Endothelial cell of umbilical vein (primary cell): ENCODE results near the gene ST6GALNAC4. TPM values are rescaled to one million over a fixed set of nuclear protein-coding genes. Genes with fewer than 3 reads are reported as not detected.

ENCODE experiments used
- BruUV-seq: library from RNA; stranded (reverse); fragments of 400-500 nt; replicated peaks from 2 replicates; lab custom pipeline; 2021; lab: Mats Ljungman, UMichigan
- CTCF ChIA-PET: fragments of 300-600, 350-600 bp; sonication (Branson Sonifier 250); formaldehyde crosslinking; loops from one replicate; lab custom pipeline; 2021; ENCODE audit warnings: antibody characterized with exemption, inconsistent platforms; lab: Charles Lee
- POLR2A ChIA-PET: fragments of 300-600, 350-600 bp; sonication (Branson Sonifier 250); formaldehyde crosslinking; loops from one replicate; lab custom pipeline; 2021; ENCODE audit warnings: antibody characterized with exemption, inconsistent platforms; lab: Charles Lee
- DNase-seq: peaks from one replicate; pipeline ENCODE4 v3.0.0-alpha.2; 2011; ENCODE audit warnings: low read depth, low spot score
- FAIRE-seq: peaks from 2 replicates; lab custom pipeline; 2011; peaks lifted over from hg19 to GRCh38; lab: Jason Lieb, UNC
- H2AFZ ChIP-seq: 2 replicates; pipeline ENCODE4 v1.6.0; 2012; ENCODE audit warnings: low read depth, low read length, control low read depth, inconsistent platforms
- H3K27ac ChIP-seq: 2 replicates; pipeline ENCODE4 v1.5.1; 2011; ENCODE audit warnings: low read depth, mild to moderate bottlenecking, control low read depth, low read length, moderate library complexity; ENCODE audit not compliant: insufficient read depth
- H3K27me3 ChIP-seq, 2 experiments: 2 replicates each; pipeline versions ENCODE4 v1.6.0 to v1.6.1; 2011; ENCODE audit warnings: low read length in 2 of 2, mixed read lengths in 1 of 2; ENCODE audit not compliant: control insufficient read depth in 2 of 2, insufficient read depth in 2 of 2
- H3K36me3 ChIP-seq, 2 experiments: 2 replicates in 1 of 2; 3 replicates in 1 of 2; pipeline ENCODE4 v1.5.1; 2011; ENCODE audit warnings: low read length in 2 of 2, mild to moderate bottlenecking in 1 of 2, moderate library complexity in 1 of 2; ENCODE audit not compliant: control insufficient read depth in 2 of 2, insufficient read depth in 2 of 2; ENCODE audit errors: extremely low read depth in 1 of 2
- H3K4me1 ChIP-seq: 3 replicates; pipeline ENCODE4 v1.5.1; 2011; ENCODE audit warnings: mild to moderate bottlenecking, low read length; ENCODE audit not compliant: control insufficient read depth, insufficient read depth; ENCODE audit errors: extremely low read depth
- H3K4me2 ChIP-seq: 2 replicates; pipeline ENCODE4 v1.6.1; 2011; ENCODE audit warnings: low read length, control low read depth, mixed read lengths; ENCODE audit not compliant: insufficient read depth
- H3K4me3 ChIP-seq, 3 experiments: fragments of 200-600 bp in 1 of 3; sonication (generic), shearing (Covaris generic) in 1 of 3; replicated peaks in 1 of 3; 2 replicates each; pipeline ENCODE4 v1.5.1; 2011 to 2016; ENCODE audit warnings: control low read depth in 3 of 3, low read length in 3 of 3, mild to moderate bottlenecking in 2 of 3, inconsistent platforms in 1 of 3, low read depth in 1 of 3, moderate library complexity in 1 of 3; ENCODE audit not compliant: insufficient read depth in 1 of 3
- H3K79me2 ChIP-seq: 2 replicates; pipeline ENCODE4 v1.6.0; 2012; ENCODE audit warnings: low read length, inconsistent platforms; ENCODE audit not compliant: control insufficient read depth, insufficient read depth
- H3K9ac ChIP-seq: replicated peaks from 2 replicates; pipeline ENCODE3; 2011; ENCODE audit warnings: low read length, control low read depth; ENCODE audit not compliant: insufficient read depth; ENCODE audit errors: extremely low read depth
- H3K9me1 ChIP-seq: replicated peaks from 3 replicates; pipeline ENCODE4 v1.6.0; 2011; ENCODE audit warnings: mild to moderate bottlenecking, low read length; ENCODE audit not compliant: control insufficient read depth, insufficient read depth; ENCODE audit errors: extremely low read depth
- H3K9me3 ChIP-seq: replicated peaks from 2 replicates; pipeline ENCODE4 v1.5.1; 2012; ENCODE audit warnings: low read length, inconsistent platforms; ENCODE audit not compliant: control insufficient read depth, insufficient read depth
- H4K20me1 ChIP-seq: replicated peaks from 2 replicates; pipeline ENCODE3; 2011; ENCODE audit warnings: mild to moderate bottlenecking, low read length; ENCODE audit not compliant: control insufficient read depth, insufficient read depth; ENCODE audit errors: extremely low read depth
- CTCF ChIP-seq, 2 donors: IDR thresholded peaks; 1 replicate in 1 of 2; 2 replicates in 1 of 2; pipeline ENCODE4 v1.5.1; 2011; ENCODE audit warnings: low read length in 2 of 2, mild to moderate bottlenecking in 2 of 2, moderate library complexity in 2 of 2, control low read depth in 1 of 2, inconsistent platforms in 1 of 2, low read depth in 1 of 2; ENCODE audit not compliant: insufficient read depth in 1 of 2; ENCODE audit errors: extremely low read depth in 1 of 2
- EZH2 ChIP-seq: IDR thresholded peaks from 2 replicates; pipeline ENCODE4 v1.6.1; 2012; ENCODE audit warnings: borderline replicate concordance, low read depth, mild to moderate bottlenecking, moderate library complexity, low read length, inconsistent platforms; ENCODE audit not compliant: severe bottlenecking
- FOS ChIP-seq: IDR thresholded peaks from 2 replicates; pipeline ENCODE4 v1.6.1; 2011; ENCODE audit warnings: mild to moderate bottlenecking, low read length, moderate library complexity, borderline replicate concordance; ENCODE audit not compliant: insufficient read depth
- GATA2 ChIP-seq: IDR thresholded peaks from 2 replicates; pipeline ENCODE4 v1.7.0; 2011; ENCODE audit warnings: low read depth, mild to moderate bottlenecking, moderate library complexity, mixed read lengths, low read length; ENCODE audit not compliant: insufficient read length, insufficient read depth
- JUN ChIP-seq: IDR thresholded peaks from 2 replicates; pipeline ENCODE4 v1.6.1; 2011; ENCODE audit warnings: borderline replicate concordance, low read depth; ENCODE audit not compliant: insufficient read length, insufficient read depth
- MAX ChIP-seq: IDR thresholded peaks from 2 replicates; pipeline ENCODE4 v1.6.1; 2011; ENCODE audit not compliant: insufficient read depth, insufficient read length
- MYC ChIP-seq: IDR thresholded peaks from one replicate; pipeline ENCODE4 v1.6.1; 2011; ENCODE audit warnings: mild to moderate bottlenecking, low read depth, low read length
- POLR2A ChIP-seq: IDR thresholded peaks from 2 replicates; pipeline ENCODE4 v1.6.1; 2012; ENCODE audit warnings: low read depth, mild to moderate bottlenecking, control low read depth, low read length
- POLR2AphosphoS5 ChIP-seq: IDR thresholded peaks from 2 replicates; pipeline ENCODE4 v1.6.1; 2012; ENCODE audit warnings: low read depth, mild to moderate bottlenecking, control low read depth, low read length, moderate library complexity; ENCODE audit not compliant: insufficient read depth
- dilution Hi-C: fragments of 300-500 bp; cut with MboI; formaldehyde crosslinking; loops from one replicate; pipeline ENCODE4 v1.15.0; 2019; ENCODE audit warnings: low sequenced_read_pairs; ENCODE audit not compliant: extremely low pct_ligation_motif_present
- intact Hi-C: fragments of 100-400 bp; cut with micrococcal nuclease; formaldehyde crosslinking; loops from one replicate; pipeline ENCODE4 v1.10.0; 2022
- polyA plus RNA-seq, 4 experiments: library from polyadenylated mRNA; depleted of rRNA in 3 of 4; stranded (reverse) in 3 of 4; unstranded in 1 of 4; fragments of >200 nt; gene quantifications; 2 replicates each; pipeline versions ENCODE4 v1.2.1 to v1.2.3, GENCODE V29; 2011 to 2012; ENCODE audit warnings: missing spikeins in 1 of 4
- total RNA-seq: library from RNA; stranded (reverse); gene quantifications from 2 replicates; pipeline ENCODE4 v1.2.3, GENCODE V29; 2021

ST6GALNAC4 gene
- total and polyA plus RNA-seq, 2 donors (not counting 3 experiments of a cell fraction or from before 2014, with no cell fraction given): 45.9 to 85.3 TPM

- Histone ChIP-seq H3K27me3 (no peaks in the 10 kb centered on the region), H4K20me1 (no peaks in the 10 kb centered on the region), H3K4me3 (peak overlapping the region in 2 of 3 experiments; percentile 36 to 44), H3K36me3 (peaks cover 0 to under 1% of the 10 kb centered on the region in 2 experiments), H3K4me1 (peaks cover 22% of the 10 kb centered on the region), H3K4me2 (peak overlapping the region; percentile 76), H3K9me3 (no peaks in the 10 kb centered on the region), H3K27ac (peak overlapping the region; percentile 31), H3K79me2 (peaks cover 18% of the 10 kb centered on the region), H3K9me1 (no peaks in the 10 kb centered on the region), H3K9ac (peak overlapping the region; percentile 36), H2AFZ (peak overlapping the region; percentile 90)
- BruUV-seq: no TSS peak
- no peak for FAIRE-seq
- intact Hi-C loops (no loop called here), dilution Hi-C loops (no loop called here)
- TF ChIP-seq FOS (no peak), POLR2A (no peak), EZH2 (no peak), GATA2 (no peak), MYC (no peak), MAX (no peak), JUN (no peak), POLR2AphosphoS5 (no peak), CTCF (IDR thresholded peaks at IDR 0.05; ENCODE audit: extremely low read depth in 1 of 2, insufficient read depth in 1 of 2, low read depth in 1 of 2, low read length in 2 of 2) (no peak)
- CTCF ChIA-PET: interaction anchor here (1.8 kb wide), 1 partner anchor 43 kb away, joined by 5 read pairs; no protein-coding TSS in a partner anchor
- POLR2A ChIA-PET: no interaction called here
- no peak for DNase-seq
Measured at GRCh38 chr9:127878001-127878651, 38.7 kb downstream of the ST6GALNAC4 start.
